NB4 (cell line): Measurements from ENCODE around the gene CLK4.

Experiments used
- DNase-seq: peaks from one replicate; pipeline ENCODE4 v3.0.0; 2010; ENCODE audit warnings: low read depth
- H3K4me3 ChIP-seq: one replicate; pipeline ENCODE4 v1.5.1; 2011; ENCODE audit warnings: mild to moderate bottlenecking, low read depth, low read length, moderate library complexity
- CTCF ChIP-seq: IDR thresholded peaks from one replicate; pipeline ENCODE4 v1.5.1; 2012; ENCODE audit warnings: low read depth, low read length
- MAX ChIP-seq: IDR thresholded peaks from 2 replicates; pipeline ENCODE4 v1.6.1; 2011; ENCODE audit warnings: low read depth, low read length
- MYC ChIP-seq: IDR thresholded peaks from 2 replicates; pipeline ENCODE4 v1.6.1; 2011; ENCODE audit warnings: low read depth, low read length
- POLR2A ChIP-seq: IDR thresholded peaks from 2 replicates; pipeline ENCODE4 v1.6.1; 2011; ENCODE audit warnings: mild to moderate bottlenecking; ENCODE audit not compliant: insufficient read length; ENCODE audit errors: extremely low read depth

The CLK4 gene

GRCh38 chr5:178563621-178564020 is 63.2 kb downstream of the CLK4 start:
- no peak for TF ChIP-seq MYC
- no peak for TF ChIP-seq MAX
- TF ChIP-seq POLR2A = no peak
- no peak for TF ChIP-seq CTCF
- no peak for DNase-seq
- no peak overlapping the region for H3K4me3 ChIP-seq

- peak; percentile 64 for DNase-seq
- peak overlapping the region; percentile 59 for H3K4me3 ChIP-seq
- no peak for TF ChIP-seq MYC
Measured at GRCh38 chr5:178561746-178562264, 65.0 kb downstream of the CLK4 start.

- H3K4me3 ChIP-seq = peak overlapping the region; percentile 59
- DNase-seq = peak; percentile 80
- TF ChIP-seq POLR2A (no peak), MYC (no peak), MAX (no peak), CTCF (no peak)
Measured at GRCh38 chr5:178560911-178561310, 65.9 kb downstream of the CLK4 start.

- DNase-seq = no peak
- H3K4me3 ChIP-seq = no peak overlapping the region
- TF ChIP-seq CTCF = no peak
- no peak for TF ChIP-seq MYC
- no peak for TF ChIP-seq MAX
- TF ChIP-seq POLR2A = no peak
Measured at GRCh38 chr5:178557416-178557815, 69.4 kb downstream of the CLK4 start.

GRCh38 chr5:178555771-178556211 is 71.1 kb downstream of the CLK4 start:
- H3K4me3 ChIP-seq = no peak overlapping the region
- no peak for DNase-seq
- no peak for TF ChIP-seq MAX
- no peak for TF ChIP-seq POLR2A
- no peak for TF ChIP-seq MYC
- no peak for TF ChIP-seq CTCF

GRCh38 chr5:178555005-178555404 is 71.8 kb downstream of the CLK4 start:
- no peak overlapping the region for H3K4me3 ChIP-seq
- DNase-seq = no peak
- TF ChIP-seq MYC (no peak), POLR2A (no peak), MAX (no peak), CTCF (no peak)
